HG02840 (cell line): ENCODE measurements around the gene GPC3.

Experiments
- ATAC-seq: cut with Tn5 transposase; IDR thresholded peaks from one replicate; pipeline ENCODE4 v1.9.1; 2021; ENCODE audit warnings: mild to moderate bottlenecking, moderate library complexity, moderate number of reproducible peaks; ENCODE audit not compliant: unreplicated experiment, low FRiP score

Gene GPC3

GRCh38 chrX:133854290-133854689 lies 131.1 kb downstream of the GPC3 start:
- no peak for ATAC-seq

- no peak for ATAC-seq
These were observed 132.5 kb downstream of the GPC3 start for GRCh38 chrX:133852837-133853356.

DNA sequence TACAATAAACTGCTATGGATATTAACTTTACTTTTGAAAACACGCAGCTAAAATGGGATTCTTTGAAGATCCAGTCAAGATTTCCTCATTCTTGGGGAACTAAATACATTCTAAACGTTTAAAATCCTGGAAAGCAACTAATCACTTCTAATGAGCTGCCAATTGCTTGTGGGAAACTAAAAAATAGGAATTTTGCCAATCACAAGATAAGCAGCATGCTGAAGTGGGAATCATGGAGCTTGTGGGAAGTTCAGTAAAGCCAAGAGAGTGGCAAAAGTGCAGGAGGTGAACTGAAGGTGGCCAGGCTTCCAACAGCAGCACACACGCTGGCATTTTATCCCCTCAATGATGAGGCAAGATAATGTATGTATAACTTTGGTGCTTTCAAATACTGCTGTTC lies 133.0 kb downstream of the GPC3 start:
- ATAC-seq, result no peak

DNA sequence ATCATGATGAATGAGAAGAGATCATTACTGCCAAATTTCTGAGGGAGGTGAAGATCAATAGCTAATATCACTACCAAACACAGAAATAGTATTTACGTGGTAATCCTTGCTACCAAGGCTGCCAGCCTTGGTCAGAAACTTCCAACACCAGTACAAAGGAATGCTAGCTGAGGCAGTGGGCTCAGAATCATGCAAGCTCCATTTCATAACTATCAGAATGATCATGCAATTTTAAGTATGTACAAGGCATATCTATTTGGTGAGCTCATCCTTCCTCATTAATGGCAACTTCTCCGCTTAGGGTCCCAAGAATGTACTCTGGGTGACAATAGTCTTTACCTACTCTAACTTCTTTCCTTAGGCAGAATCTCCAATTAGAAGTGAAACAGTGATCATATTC lies 135.0 kb downstream of the GPC3 start:
- no peak for ATAC-seq

- no peak for ATAC-seq
These were observed 135.7 kb downstream of the GPC3 start for GRCh38 chrX:133849676-133850075.

- ATAC-seq, result no peak
These were observed 137.9 kb downstream of the GPC3 start for GRCh38 chrX:133847340-133847994.

DNA sequence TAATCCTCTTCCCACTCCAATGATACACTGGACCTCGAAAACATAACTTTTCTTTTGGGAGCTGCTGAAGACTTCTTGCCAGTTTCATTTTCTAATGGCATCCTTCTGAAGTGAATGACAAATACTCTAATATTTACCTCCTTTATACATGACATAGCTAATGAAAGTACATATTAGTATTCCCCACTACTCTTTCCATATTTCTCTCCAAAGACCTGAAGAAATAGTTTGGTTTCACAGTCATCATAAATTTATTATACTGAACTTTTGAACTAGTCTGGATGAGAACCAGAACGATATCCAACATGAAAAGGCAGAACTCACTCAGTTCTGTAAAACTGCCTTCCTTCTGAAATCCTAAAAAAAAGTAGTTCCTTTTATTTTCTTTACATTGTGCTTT lies 139.1 kb downstream of the GPC3 start:
- no peak for ATAC-seq

- no peak for ATAC-seq
These were observed 145.0 kb downstream of the GPC3 start for GRCh38 chrX:133840415-133840814.

- no peak for ATAC-seq
These were observed 146.4 kb downstream of the GPC3 start for GRCh38 chrX:133838761-133839676.

- ATAC-seq, result no peak
These were observed 148.3 kb downstream of the GPC3 start for GRCh38 chrX:133837091-133837490.

DNA sequence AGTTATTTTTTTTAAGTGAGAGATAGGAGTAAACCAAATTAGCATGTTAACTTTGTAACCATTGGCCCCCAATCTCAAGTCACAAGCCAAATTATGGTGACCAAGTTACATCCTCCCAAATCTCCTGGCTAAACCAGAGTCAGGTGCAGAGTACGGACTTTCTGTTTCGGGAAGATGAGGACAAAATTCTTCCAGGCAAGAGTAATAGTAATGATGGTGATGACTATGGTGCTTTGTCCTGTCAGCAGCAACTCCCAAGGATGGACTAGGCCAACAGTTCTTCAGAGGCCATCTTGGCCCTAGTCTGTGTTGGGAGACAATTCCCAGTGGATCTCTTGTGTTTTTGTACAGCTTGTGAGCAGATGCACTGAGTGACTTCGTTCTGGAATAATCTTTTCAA lies 148.8 kb downstream of the GPC3 start:
- ATAC-seq, result no peak

- no peak for ATAC-seq
These were observed 150.6 kb downstream of the GPC3 start for GRCh38 chrX:133834771-133835170.

DNA sequence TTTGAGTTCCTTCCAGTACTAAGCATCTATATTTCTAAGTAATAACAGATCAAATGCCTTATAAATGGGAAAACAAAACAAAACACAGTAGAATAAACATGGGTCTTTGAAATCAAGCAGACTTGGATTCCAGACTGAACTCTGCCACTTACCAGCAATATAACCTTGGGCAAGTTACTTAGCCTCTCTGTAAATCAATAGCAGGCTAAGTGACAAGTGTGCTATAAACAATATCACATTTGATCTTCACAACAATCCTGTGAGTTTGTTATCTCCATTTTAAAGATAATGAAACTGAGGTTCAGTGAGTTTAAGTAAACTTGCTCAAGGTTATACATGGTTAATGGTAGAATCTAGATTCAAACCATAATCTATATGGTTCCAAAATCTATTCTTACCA lies 165.8 kb downstream of the GPC3 start:
- ATAC-seq, result no peak

GRCh38 chrX:133818019-133818418 lies 167.4 kb downstream of the GPC3 start:
- no peak for ATAC-seq

- ATAC-seq, result no peak
These were observed 169.9 kb downstream of the GPC3 start for GRCh38 chrX:133815496-133815895.

- ATAC-seq, result no peak
These were observed 171.4 kb downstream of the GPC3 start for GRCh38 chrX:133813971-133814370.

DNA sequence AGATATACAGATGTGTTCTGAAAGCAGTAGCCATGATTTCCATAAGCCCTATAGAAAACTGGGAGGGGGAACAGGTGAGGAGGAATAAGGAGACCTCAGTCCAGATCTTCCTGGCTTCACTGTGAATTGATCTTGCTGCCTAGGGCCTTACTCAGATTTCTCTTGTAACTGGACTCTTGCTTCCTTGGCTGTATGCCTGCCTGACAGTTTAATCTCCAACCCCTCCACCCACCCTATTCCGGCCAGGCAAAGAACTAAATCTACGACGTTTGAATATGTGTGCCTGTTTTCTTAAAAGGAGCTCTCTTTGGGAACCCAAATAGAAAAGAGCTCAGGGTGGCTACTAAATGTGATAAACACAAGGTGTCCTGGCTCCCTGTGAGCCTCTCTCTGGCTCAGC lies 173.0 kb downstream of the GPC3 start:
- ATAC-seq, result no peak

DNA sequence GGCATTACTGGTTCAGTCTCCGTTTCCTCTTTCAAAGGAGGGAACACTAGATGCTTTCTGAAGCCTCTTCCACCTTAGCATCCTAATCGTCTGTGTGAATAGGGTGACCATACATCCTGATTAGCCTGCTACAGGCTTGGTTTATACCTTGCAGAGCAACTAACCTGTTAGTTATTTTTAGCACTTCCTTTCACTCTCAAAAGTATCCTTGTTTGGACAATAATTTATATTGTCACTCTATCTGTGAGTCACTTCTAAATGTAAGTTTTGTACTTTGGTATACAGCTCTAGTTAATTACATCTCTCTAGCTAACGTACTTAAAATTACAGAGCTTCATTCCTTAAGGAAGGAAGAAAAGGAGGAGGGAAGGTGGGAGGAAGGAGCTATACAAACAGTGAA lies 174.5 kb downstream of the GPC3 start:
- no peak for ATAC-seq

- ATAC-seq, result no peak
These were observed 181.3 kb downstream of the GPC3 start for GRCh38 chrX:133804072-133804471.

DNA sequence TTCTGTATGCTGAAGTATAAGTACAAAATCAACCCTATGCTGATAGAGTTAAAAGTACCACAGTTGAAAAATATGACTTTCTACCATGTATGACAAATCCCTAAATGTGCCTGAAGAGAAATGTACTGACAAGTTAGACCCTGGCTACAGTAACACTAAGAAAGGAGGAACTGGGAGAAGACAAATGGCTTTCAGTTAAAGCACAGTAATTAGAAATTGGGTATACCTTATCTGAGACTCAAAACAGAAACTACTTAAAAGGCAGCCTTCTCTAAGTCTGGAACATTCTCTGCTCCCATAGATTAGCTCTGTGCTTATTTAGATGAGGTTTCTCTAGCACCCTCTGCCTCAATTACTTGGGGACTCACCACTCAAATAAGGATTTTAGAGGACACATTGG lies 189.1 kb downstream of the GPC3 start:
- no peak for ATAC-seq

GRCh38 chrX:133794126-133794525 lies 191.3 kb downstream of the GPC3 start:
- ATAC-seq, result no peak

GRCh38 chrX:133793626-133794025 lies 191.8 kb downstream of the GPC3 start:
- no peak for ATAC-seq
